GM19455 (cell line): ENCODE results near the gene RC3H2.

Source experiments
- ATAC-seq: cut with Tn5 transposase; IDR thresholded peaks from one replicate; pipeline ENCODE4 v1.9.1; 2021; ENCODE audit not compliant: unreplicated experiment

The RC3H2 gene

GRCh38 chr9:122904823-122905710, at the start of gene RC3H2:
Gene RC3H2 (minus strand): TSS chr9:122905359. CDS start chr9:122897509, 7,850 bp downstream.
- peak; percentile 80 for ATAC-seq

GRCh38 chr9:122954253-122954691, 49.1 kb upstream of the RC3H2 start:
- ATAC-seq, result no peak

- ATAC-seq, result no peak
Observed at GRCh38 chr9:122951056-122951455, 45.9 kb upstream of the RC3H2 start.

- no peak for ATAC-seq
Observed at GRCh38 chr9:122950263-122950662, 45.1 kb upstream of the RC3H2 start.

- ATAC-seq, result no peak
Observed at GRCh38 chr9:122949696-122950095, 44.5 kb upstream of the RC3H2 start.

GRCh38 chr9:122948313-122948712, 43.2 kb upstream of the RC3H2 start:
- no peak for ATAC-seq

GRCh38 chr9:122946461-122947005, 41.4 kb upstream of the RC3H2 start:
- no peak for ATAC-seq

GRCh38 chr9:122944960-122945888, 40.1 kb upstream of the RC3H2 start:
- ATAC-seq, result no peak

GRCh38 chr9:122941582-122942234, 36.5 kb upstream of the RC3H2 start:
- ATAC-seq, result no peak

- ATAC-seq, result peak; percentile 97
Observed at GRCh38 chr9:122940749-122941581, 35.8 kb upstream of the RC3H2 start, which contains the start of gene RABGAP1. Gene RABGAP1 (plus strand): TSS chr9:122941020. CDS start chr9:122957060, 16,040 bp downstream.

- ATAC-seq, result no peak
Observed at GRCh38 chr9:122940454-122940748, 35.2 kb upstream of the RC3H2 start.

GRCh38 chr9:122939601-122940000, 34.4 kb upstream of the RC3H2 start:
- no peak for ATAC-seq

- no peak for ATAC-seq
Observed at GRCh38 chr9:122936883-122937282, 31.7 kb upstream of the RC3H2 start.

GRCh38 chr9:122936464-122936863, 31.3 kb upstream of the RC3H2 start:
- ATAC-seq, result no peak

GRCh38 chr9:122931226-122932121, 26.3 kb upstream of the RC3H2 start, which contains the start of gene ZBTB26:
Gene ZBTB26 (minus strand): TSS chr9:122931512. CDS start chr9:122919934, 11,578 bp downstream.
- peak; percentile 98 for ATAC-seq

GRCh38 chr9:122930541-122931225, 25.5 kb upstream of the RC3H2 start:
- peak; percentile 22 for ATAC-seq

GRCh38 chr9:122929796-122930354, 24.7 kb upstream of the RC3H2 start:
- no peak for ATAC-seq

GRCh38 chr9:122923947-122924346, 18.8 kb upstream of the RC3H2 start:
- no peak for ATAC-seq
